Measurements from ENCODE around the gene PBX4. TPM values are rescaled to one million over a fixed set of nuclear protein-coding genes. Genes with fewer than 3 reads are reported as not detected.

PBX4 gene
- total and polyA plus RNA-seq, 10 donors: 4.4 to 17.8 (median 9.7) TPM

DNA sequence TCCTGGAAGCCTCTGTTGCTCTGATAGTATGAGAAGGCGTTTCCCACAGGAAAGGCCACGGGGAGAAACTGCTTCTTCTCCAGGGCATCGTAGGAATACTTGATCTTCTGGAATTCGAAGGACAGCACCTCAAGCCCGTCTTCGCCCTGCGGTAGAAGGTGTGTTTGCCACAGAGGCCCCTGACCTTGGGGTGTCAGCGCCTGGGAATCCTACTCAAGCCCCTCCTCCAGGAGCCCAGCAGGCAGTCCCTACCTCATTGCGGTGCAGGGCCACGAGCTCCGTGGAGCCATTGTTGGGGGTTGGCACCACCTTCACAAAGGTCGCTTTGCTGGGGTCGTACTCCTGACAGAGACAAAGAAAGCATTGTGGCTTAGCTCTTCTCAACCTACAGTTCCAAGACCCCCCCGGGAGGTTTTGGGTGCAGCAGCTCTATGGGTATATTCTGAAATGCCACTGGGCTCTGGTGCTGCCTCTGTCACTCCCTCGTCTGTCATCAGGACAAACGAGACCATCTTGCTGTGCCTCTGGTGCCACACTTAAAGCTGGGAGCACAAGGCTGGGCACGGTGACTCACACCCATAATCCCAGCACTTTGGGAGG is 41.3 kb upstream of the PBX4 start:
- 89 to 93% (median 92%) methylated on average over 15 to 17 of the region's 17 CpGs for WGBS, 5 donors
- peaks cover 11 to 69% (median 56%) of the 10 kb centered on the region in 6 donors for H3K36me3 ChIP-seq
- intact Hi-C loops (cut with DNase I; ENCODE audit: low total_unique reads): loop anchor here (10.0 kb wide), 1 partner anchor 75 kb away; the partner anchor contains the start of gene ZNF14
- no peaks in the 10 kb centered on the region for H3K9me3 ChIP-seq
- no peak overlapping the region for H3K27ac ChIP-seq
- TF ChIP-seq POLR2AphosphoS5 (IDR thresholded peaks at IDR 0.05) (no peak), POLR2A (IDR thresholded peaks at IDR 0.05) (no peak), CTCF (IDR thresholded peaks at IDR 0.05 in 8 of 11, conservative IDR thresholded peaks at IDR 0.05 in 3 of 11) (no peak)
- H3K4me3 ChIP-seq: no peak overlapping the region
- peak; percentile 65 for DNase-seq
- H3K4me1 ChIP-seq: peaks cover 16 to 47% (median 33%) of the 10 kb centered on the region in 6 donors
- H3K27me3 ChIP-seq (replicated peaks in 1 of 7): no peaks in the 10 kb centered on the region

DNA sequence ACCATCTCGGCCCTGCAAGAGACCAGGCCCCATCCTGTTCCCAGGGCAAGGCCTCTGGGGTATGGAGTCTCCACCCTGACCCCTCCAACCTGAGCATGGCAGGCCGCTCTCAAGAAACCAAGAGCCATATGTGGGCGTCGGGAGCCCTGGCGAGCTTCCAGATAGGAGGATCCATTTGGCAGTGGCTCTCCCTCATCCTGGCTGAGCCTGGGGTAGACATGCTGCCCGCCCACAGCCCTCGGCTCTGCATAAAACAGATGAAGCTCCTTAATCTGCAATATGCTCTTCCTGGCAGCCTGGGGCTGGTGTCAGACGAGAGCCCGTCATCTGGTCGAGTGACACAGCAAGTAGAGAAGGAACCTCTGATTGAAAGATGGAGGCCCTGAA is 38.9 kb upstream of the PBX4 start:
- TF ChIP-seq POLR2AphosphoS5 (IDR thresholded peaks at IDR 0.05) (no peak), POLR2A (IDR thresholded peaks at IDR 0.05) (no peak), CTCF (IDR thresholded peaks at IDR 0.05 in 8 of 11, conservative IDR thresholded peaks at IDR 0.05 in 3 of 11) (no peak)
- intact Hi-C loops (cut with DNase I; ENCODE audit: low total_unique reads): no loop called here
- WGBS, 5 donors: 83 to 90% (median 85%) methylated on average over 6 to 10 of the region's 10 CpGs

GRCh38 chr19:19656451-19657396 is 38.2 kb upstream of the PBX4 start:
- Histone ChIP-seq H3K4me1 (peaks cover 5 to 24% (median 16%) of the 10 kb centered on the region in 6 donors), H3K27me3 (replicated peaks in 1 of 7) (no peaks in the 10 kb centered on the region), H3K9me3 (no peaks in the 10 kb centered on the region), H3K27ac (no peak overlapping the region), H3K36me3 (peaks cover 18 to 99% (median 86%) of the 10 kb centered on the region in 6 donors), H3K4me3 (no peak overlapping the region)
- intact Hi-C loops (cut with DNase I; ENCODE audit: low total_unique reads): no loop called here
- WGBS, 5 donors: 93 to 98% (median 95%) methylated on average over 27 to 33 of the region's 33 CpGs
- DNase-seq: peak; percentile 73
- TF ChIP-seq POLR2A (IDR thresholded peaks at IDR 0.05) (no peak), POLR2AphosphoS5 (IDR thresholded peaks at IDR 0.05) (peak; percentile 16 to 65 (median 27)), CTCF (IDR thresholded peaks at IDR 0.05 in 8 of 11, conservative IDR thresholded peaks at IDR 0.05 in 3 of 11) (no peak)

More for the DNA sequence above, 38.9 kb upstream of the PBX4 start:
- peaks cover 18 to 92% (median 80%) of the 10 kb centered on the region in 6 donors for H3K36me3 ChIP-seq
- H3K9me3 ChIP-seq: no peaks in the 10 kb centered on the region
- no peaks in the 10 kb centered on the region for H3K27me3 ChIP-seq (replicated peaks in 1 of 7)
- peak; percentile 45 for DNase-seq
- H3K4me1 ChIP-seq: peaks cover 11 to 31% (median 23%) of the 10 kb centered on the region in 6 donors
- H3K4me3 ChIP-seq: no peak overlapping the region
- H3K27ac ChIP-seq: no peak overlapping the region
